Measurements from ENCODE around the gene DGKD. TPM values are rescaled to one million over a fixed set of nuclear protein-coding genes. Genes with fewer than 3 reads are reported as not detected.

Gene DGKD
- total RNA-seq, 1 donor from 2014 or later: 15.3 TPM

DNA sequence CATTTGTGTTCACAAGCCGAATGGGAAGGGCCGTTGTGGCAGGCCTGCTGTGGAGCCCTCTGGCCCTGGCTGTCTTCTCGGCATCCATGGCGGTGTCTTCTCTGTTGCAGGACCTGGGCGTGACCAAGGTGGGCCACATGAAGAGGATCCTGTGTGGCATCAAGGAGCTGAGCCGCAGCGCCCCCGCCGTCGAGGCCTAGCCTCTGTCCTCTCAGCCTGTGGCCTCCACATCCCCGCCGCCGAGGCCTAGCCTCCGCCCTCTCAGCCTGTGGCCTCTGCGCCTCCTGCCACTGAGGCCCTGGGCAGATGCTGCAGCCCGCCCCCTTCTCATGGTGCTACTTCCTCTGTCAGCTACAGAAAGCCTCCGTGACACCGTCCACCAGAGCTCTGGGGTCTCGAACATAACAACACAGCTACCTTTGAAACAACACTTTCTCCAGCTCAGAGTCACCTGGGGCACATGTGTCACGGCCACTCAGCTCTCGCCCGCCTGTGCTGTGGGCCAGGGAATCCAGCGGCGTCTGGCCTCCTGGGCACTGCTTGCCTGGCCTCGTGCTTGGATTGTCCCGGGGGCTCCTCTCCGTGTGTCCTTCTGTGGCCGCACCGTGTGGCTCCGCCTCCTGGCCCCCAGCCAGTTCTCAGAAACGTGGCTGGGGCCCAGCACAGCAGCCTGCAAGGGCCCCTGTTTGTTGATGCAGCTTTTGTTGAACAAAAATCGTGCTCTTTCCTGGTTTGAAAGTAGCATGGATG lies 115.1 kb downstream of the DGKD start:
- Mint-ChIP-seq H3K4me1 (ENCODE audit: unreplicated experiment) (no peaks in the 10 kb centered on the region), H3K27ac (ENCODE audit: unreplicated experiment) (no peak overlapping the region), H3K27me3 (ENCODE audit: unreplicated experiment) (peaks cover 3% of the 10 kb centered on the region), H3K36me3 (ENCODE audit: low read depth, unreplicated experiment) (peaks cover 15% of the 10 kb centered on the region), H3K4me3 (ENCODE audit: unreplicated experiment) (no peak overlapping the region), H3K9me3 (ENCODE audit: unreplicated experiment) (no peaks in the 10 kb centered on the region)
- DNase-seq (ENCODE audit: low spot score): no peak
- TF ChIP-seq, protein P1, sequence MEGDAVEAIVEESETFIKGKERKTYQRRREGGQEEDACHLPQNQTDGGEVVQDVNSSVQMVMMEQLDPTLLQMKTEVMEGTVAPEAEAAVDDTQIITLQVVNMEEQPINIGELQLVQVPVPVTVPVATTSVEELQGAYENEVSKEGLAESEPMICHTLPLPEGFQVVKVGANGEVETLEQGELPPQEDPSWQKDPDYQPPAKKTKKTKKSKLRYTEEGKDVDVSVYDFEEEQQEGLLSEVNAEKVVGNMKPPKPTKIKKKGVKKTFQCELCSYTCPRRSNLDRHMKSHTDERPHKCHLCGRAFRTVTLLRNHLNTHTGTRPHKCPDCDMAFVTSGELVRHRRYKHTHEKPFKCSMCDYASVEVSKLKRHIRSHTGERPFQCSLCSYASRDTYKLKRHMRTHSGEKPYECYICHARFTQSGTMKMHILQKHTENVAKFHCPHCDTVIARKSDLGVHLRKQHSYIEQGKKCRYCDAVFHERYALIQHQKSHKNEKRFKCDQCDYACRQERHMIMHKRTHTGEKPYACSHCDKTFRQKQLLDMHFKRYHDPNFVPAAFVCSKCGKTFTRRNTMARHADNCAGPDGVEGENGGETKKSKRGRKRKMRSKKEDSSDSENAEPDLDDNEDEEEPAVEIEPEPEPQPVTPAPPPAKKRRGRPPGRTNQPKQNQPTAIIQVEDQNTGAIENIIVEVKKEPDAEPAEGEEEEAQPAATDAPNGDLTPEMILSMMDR (IDR thresholded peaks at IDR 0.05; ENCODE audit: unreplicated experiment): no peak

DNA sequence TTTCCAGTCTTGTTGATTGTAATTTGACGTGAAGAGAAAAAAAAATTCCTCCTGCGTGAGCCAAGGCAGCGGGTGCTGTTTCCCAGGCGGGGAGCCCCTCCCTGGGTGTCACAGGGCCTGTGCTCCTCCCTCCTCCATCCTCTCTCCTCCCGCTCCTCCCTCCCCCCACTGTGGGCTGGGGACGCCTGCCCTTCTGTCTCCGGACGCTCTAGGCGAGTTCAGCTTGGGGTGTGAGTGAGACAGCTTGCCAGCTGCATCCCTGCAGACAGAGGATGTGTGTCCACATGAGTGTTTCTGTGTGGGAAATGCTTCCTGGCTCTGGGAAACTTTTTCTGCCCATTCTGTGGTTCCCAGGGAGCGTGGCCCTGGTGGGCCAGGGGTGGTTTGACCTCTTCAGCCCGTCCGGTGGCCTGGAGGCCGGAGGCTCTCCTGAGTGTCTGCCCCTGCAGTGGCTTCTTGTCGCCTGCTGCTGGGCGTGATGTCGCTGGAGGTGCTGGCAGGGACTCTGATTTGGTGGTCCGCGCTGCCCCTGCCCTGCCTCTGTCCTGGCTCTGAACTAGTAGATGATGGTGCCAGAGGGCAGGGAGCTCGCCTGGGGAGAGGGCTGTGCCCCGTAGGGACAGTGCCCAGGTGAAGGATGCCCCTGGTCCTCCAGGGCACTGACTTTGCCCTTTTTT lies 115.9 kb downstream of the DGKD start:
- H3K27me3 Mint-ChIP-seq (ENCODE audit: unreplicated experiment): peaks cover 3% of the 10 kb centered on the region
- no peaks in the 10 kb centered on the region for H3K9me3 Mint-ChIP-seq (ENCODE audit: unreplicated experiment)
- no peak overlapping the region for H3K4me3 Mint-ChIP-seq (ENCODE audit: unreplicated experiment)
- DNase-seq (ENCODE audit: low spot score): no peak
- H3K4me1 Mint-ChIP-seq (ENCODE audit: unreplicated experiment): no peaks in the 10 kb centered on the region
- peaks cover 15% of the 10 kb centered on the region for H3K36me3 Mint-ChIP-seq (ENCODE audit: low read depth, unreplicated experiment)
- TF ChIP-seq, protein P1 (IDR thresholded peaks at IDR 0.05; ENCODE audit: unreplicated experiment): no peak
- H3K27ac Mint-ChIP-seq (ENCODE audit: unreplicated experiment): no peak overlapping the region

DNA sequence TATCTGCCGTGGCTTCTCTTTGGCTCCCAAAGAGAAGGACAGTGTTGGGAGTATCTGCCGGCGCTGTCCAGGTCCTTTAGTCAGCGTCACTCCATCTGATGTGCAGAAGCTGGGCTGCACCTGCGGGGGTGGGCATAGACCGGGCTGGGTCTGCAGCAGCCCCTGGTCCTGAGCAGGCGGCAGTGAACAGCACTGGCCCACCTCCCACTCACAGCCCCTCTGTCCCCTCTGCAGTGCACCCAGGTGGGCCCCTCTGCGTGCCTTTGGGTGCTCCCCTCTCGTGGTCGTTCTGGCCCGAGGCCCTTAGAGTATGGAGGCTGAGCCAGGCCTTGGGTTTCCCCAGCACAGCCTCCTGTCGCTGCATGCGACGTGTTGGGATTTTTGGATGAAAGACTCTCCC lies 116.5 kb downstream of the DGKD start:
- H3K27ac Mint-ChIP-seq (ENCODE audit: unreplicated experiment): no peak overlapping the region
- H3K36me3 Mint-ChIP-seq (ENCODE audit: low read depth, unreplicated experiment): peaks cover 15% of the 10 kb centered on the region
- no peaks in the 10 kb centered on the region for H3K9me3 Mint-ChIP-seq (ENCODE audit: unreplicated experiment)
- H3K27me3 Mint-ChIP-seq (ENCODE audit: unreplicated experiment): peaks cover 3% of the 10 kb centered on the region
- no peak for DNase-seq (ENCODE audit: low spot score)
- H3K4me1 Mint-ChIP-seq (ENCODE audit: unreplicated experiment): no peaks in the 10 kb centered on the region
- no peak overlapping the region for H3K4me3 Mint-ChIP-seq (ENCODE audit: unreplicated experiment)
- TF ChIP-seq, protein P1 (IDR thresholded peaks at IDR 0.05; ENCODE audit: unreplicated experiment): no peak

DNA sequence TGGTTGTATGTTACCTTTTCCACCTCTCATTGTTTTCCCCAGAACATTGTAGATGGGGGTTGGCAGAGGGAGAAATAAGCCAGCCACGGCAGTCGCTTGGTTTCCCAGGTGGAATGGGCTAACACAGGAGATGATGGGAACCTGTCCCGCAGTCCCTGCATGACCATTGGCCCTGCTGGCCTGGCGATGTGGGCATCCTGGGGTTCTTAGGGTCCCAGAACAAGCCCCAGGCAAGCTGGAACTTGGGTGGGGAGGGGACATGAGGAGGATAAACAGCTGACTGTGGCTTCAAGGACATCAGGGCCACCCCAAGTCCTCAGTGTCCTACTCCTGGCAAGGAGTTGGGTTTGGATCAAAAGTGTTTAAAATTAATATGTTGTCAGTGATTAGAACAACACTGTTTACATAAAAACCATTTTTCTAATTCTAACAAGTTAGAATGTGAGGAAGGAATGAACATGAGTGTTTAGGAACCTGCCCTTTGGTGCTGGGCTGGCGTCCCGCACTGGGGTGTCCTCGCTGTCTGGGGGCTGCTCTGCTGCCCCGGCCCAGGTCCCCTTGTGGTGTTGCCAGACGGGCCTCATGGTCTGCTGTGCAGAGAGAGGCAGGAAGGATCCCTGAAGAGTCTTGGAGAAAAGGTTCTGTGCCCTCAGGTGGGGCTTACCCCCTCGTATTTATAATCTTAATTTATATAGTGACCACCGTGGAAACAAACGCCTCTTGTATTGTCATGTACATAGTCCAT lies 117.2 kb downstream of the DGKD start:
- Mint-ChIP-seq H3K27me3 (ENCODE audit: unreplicated experiment) (peaks cover 3% of the 10 kb centered on the region), H3K27ac (ENCODE audit: unreplicated experiment) (no peak overlapping the region), H3K9me3 (ENCODE audit: unreplicated experiment) (no peaks in the 10 kb centered on the region), H3K4me1 (ENCODE audit: unreplicated experiment) (no peaks in the 10 kb centered on the region), H3K36me3 (ENCODE audit: low read depth, unreplicated experiment) (peaks cover 9% of the 10 kb centered on the region), H3K4me3 (ENCODE audit: unreplicated experiment) (no peak overlapping the region)
- no peak for DNase-seq (ENCODE audit: low spot score)
- TF ChIP-seq, protein P1 (IDR thresholded peaks at IDR 0.05; ENCODE audit: unreplicated experiment): no peak
